Tongue (tissue), 2 donors: Measurements from ENCODE around the gene ZIM2. TPM values are rescaled to one million over a fixed set of nuclear protein-coding genes. Genes with fewer than 3 reads are reported as not detected.
A peak's percentile ranks its signal among the peaks of the same experiment; 100 is the strongest.
"Not testable (repeated sequence)": the region's sequence is repeated elsewhere in the genome, so short reads cannot be mapped to it uniquely, and the experiment has no call there.

Source experiments
- DNase-seq: peaks from one replicate; pipeline ENCODE4 v3.0.0-alpha.2; 2015
- total RNA-seq: library from RNA; depleted of rRNA; stranded (reverse); fragments of >200 nt; gene quantifications from one replicate; pipeline ENCODE4 v1.2.3, GENCODE V29; 2014

The ZIM2 gene
- 6.1 TPM for total RNA-seq

DNA sequence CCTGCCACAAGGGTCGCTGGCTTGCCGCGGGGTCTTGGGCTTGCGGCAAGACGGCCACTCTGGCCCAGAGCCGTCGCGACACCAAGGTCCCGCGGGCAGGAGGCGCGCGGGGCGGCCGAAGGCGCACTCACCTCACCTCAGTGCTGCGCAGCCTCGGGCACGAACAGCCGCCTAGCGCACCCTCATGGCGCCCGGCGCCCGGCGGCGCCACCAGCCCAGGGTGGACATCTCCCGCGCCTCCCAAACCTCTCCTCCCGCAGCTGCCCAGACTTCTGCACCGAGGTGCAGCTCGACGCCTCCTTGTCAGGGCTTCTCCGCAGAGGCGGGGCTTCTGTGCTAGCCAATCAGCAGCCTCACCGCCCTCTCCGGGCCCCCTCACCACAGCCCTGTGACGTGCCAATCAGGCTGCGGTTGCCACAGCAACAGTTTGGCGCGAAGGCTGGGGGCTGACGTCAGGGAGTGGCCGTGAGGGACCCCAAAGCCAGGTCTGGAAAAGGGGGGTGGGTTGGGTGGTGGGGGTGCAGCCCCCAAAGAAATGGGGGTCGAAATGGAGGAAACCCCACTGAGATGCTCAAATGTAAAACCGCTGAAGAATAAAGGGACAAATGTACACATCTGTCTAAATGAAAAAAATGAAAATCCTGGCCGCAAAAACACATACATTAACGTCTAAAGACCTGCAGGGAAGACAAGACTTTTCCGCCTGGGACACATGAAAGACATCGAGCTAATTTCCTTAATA lies at the start of gene ZIM2, which contains the start of gene PEG3:
Gene ZIM2, minus strand, starts transcription at position 276 of the 742 bp plus-strand sequence. CDS start 16,449 bp downstream, outside the sequence.
Gene PEG3, minus strand, starts transcription at position 276 of the 742 bp plus-strand sequence. CDS start 16,071 bp downstream, outside the sequence.
- peak; percentile 96 for DNase-seq

DNA sequence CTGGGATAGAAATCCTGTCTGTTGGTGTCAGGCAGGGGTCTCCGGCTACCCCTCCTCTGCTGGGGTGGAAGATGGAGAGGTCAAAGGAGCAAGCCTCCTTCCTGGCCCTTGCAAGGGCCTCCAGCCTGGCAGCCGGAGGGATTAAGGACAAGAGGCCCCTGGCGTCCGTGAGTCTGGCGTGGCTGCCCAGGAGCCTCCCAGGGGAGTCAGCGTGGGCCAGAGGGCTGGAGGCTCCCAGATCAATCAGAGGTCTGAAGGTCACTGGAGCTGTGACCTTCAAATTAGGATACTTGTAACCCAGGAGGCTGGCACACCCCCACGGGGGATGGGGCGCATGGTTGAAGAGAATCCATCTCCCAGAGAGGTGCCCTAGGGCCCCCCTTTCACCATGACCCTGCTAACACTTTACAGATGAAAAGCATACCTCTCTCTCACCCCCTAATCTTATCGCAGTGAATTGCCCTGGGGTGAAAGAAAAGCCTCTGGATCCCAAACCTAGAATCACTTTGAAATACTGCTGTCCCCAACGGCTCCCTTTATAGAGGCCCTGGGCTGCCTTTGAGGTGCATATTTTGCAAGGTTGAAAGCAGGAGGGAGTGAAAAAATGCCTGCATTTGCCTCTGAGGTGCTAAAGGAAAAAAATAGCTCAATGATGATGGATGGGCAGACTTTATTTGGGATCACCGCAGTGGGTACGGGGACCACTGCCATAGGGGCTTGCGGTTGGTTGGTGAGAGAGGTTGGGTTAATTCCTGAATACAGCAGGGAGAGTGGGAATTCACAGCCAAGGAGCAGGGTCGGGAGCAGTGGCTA lies 44.9 kb upstream of the ZIM2 start:
- no peak for DNase-seq

DNA sequence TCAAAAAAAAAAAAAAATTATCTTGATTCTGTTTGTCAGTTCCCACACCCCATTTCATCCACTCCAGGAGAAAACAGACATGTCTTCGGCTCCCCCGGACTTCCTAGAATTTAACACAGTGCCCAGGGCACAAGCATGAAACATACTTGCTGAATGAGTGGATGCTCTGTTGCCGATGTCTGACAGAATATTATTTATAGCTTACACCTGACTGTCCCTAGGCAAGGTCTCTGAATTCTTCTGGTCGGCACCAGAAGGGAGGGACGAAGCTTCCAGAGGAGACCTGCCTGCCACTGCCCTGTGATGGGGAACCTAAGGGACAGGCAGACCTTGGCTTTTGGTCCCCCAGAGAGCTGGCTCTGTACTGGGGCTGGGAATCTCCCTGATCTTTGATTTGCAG lies 43.9 kb upstream of the ZIM2 start:
- DNase-seq, result peak; percentile 54

DNA sequence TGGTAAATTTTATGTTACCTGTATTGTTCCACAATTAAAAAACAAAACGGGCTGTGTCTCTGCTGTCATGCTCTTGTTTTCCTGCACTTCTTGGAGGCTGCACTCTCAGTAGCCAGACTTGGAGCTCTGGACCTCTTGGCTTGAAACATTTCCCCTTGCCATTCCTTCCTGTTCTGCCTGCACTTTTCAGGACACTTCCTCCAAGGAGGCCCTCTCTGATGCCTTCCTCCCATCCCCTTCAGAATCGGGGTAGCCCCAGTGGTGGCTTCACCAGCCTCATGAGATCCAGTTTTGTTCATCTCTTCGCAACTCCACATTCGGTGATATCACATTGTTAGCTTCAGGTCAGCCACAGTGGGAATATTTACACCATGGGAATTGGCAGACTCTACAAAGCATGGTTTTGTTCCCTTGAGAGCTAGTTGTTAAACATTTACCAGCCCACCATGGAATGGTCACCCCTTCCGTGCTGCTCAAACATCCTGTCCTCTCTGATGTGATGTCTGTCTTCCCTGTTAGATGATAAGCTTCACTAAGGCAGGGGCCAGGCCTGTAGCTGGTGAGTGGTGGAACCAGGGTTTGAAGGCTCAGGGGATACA lies 40.2 kb upstream of the ZIM2 start:
- no peak for DNase-seq

DNA sequence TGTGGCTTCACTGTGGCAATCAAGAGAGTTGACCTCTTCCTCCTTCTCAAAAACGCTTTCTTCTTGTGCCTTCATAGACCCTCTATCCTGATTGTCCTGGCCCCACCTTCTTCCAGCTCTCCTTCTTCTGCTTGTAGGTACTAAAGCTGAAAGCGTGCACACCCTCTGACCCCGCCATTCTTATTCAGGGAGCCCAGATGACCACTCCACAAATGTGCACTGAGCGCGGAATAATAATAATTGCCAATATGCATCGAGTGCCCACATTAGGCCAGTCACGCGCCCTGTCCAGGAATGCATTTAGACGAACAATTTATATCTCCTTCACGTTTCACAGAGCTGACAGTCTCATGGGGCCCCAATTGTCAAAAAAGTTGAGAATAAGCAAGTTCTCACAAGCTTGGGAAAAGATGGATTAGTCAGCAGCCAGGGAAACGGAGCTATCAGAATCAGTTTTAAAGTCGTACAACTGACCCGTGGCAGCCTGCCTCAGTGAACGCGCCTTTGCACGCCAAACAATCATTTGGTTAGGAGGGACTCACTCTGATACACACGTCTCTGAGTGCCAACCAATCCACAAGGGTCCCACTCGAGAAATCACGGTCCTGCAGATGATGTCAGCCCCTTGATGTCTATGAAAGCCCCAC lies 36.7 kb upstream of the ZIM2 start:
- no peak for DNase-seq

DNA sequence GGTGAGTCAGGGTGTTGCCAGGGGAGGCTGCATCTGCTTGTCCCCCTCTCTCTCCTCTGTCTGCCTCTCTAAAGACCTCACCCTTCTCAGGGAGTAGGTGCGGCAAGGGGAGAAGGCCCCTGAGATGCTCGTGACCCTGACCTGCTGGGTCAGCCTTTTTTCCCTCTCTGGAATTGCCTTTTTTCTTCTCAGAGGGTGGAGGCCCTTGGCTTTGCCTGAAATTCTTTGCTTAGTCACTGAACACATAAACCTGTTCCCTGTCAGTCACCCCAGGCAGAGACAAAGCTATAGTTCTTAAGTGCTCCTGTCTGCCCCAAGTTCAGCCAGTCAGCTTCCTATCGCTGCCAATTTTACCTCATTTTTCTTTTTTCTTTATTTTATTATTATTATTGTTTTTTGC lies 35.2 kb upstream of the ZIM2 start:
- peak; percentile 54 for DNase-seq

DNA sequence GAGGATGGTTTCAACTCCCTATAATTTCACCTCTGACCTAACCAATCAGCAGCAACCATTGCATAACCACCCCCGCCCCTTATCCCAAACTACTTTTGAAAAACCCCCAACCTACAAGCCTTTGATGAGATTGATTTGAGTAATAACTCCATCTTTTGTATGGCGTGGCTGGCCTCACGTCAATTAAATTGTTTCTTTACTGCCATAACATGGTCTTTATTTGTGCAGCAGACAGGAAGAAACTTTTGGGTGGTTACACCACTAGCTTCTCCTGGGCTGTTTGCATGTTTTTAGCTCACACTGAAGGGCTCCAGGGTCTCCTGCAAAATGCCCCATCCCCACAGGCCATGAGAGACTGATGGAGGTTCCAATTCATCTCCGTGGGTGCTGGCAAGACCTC lies 34.0 kb upstream of the ZIM2 start:
- DNase-seq, result no peak

- DNase-seq, result no peak
Measured at GRCh38 chr19:56873493-56873892, 33.0 kb upstream of the ZIM2 start.

GRCh38 chr19:56869886-56870285 lies 29.4 kb upstream of the ZIM2 start:
- DNase-seq, result no peak

GRCh38 chr19:56868446-56868845 lies 27.9 kb upstream of the ZIM2 start:
- DNase-seq, result no peak

- DNase-seq, result peak; percentile 93
Measured at GRCh38 chr19:56866538-56866937, 26.0 kb upstream of the ZIM2 start.

GRCh38 chr19:56864443-56865125 lies 24.1 kb upstream of the ZIM2 start:
- DNase-seq, result no peak

DNA sequence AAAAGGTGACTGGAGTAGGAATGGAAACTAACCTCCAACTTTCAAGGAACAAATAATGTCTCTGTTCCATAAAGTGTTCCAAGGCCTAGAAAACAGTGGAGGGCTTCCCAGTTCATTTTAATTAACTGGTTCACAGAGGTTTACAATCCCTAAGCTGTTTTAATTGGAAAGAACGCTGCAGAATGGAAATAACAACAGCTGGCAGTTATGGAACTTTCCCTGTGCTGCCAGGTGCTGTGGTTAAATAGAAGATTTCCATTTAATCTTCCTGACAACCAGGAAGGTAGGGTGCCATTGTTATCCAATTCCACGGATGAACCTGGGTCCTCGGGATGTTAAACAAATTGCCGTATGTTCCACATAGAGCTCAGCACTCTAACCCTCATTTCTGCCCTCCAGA lies 22.2 kb upstream of the ZIM2 start:
- peak; percentile 32 for DNase-seq

DNA sequence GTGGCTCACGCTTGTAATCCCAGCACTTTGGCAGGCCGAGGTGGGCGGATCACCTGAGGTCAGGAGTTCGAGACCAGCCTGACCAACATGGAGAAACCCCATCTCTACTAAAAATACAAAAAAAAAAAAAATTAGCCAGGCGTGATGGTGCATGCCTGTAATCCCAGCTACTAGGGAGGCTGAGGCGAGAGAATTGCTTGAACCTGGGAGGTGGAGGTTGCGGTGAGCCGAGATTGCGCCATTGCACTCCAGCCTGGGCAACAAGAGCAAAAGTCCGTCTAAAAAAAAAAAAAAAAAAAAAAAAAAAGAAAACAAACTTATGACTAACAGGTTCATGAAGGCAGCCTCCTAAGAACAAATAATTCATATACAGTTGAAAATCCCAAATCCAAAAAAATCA lies 19.9 kb upstream of the ZIM2 start:
- DNase-seq, result not testable (repeated sequence)

GRCh38 chr19:56858026-56858425 lies 17.5 kb upstream of the ZIM2 start:
- DNase-seq, result no peak

- peak; percentile 37 for DNase-seq
Measured at GRCh38 chr19:56856822-56857221, 16.3 kb upstream of the ZIM2 start.

GRCh38 chr19:56852361-56852760 lies 11.8 kb upstream of the ZIM2 start:
- DNase-seq, result not testable (repeated sequence)

DNA sequence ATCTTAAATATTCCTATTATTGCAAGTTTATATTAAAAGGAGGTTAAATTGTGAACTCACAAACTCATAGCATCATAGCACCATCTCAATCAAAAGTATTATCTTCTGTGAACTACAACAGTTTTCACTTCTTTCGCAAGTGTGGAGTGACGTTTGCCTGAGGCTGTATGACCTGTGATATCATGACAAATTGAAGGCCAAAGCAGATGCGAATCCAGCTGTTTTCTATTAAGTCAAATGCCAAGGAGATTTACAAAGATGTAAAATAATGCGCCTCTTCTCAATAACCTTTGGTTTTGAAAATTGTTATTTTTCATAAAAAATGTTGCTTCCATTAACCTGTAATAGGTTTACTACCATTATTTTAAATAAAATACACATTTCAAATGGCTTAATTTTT lies 7.6 kb upstream of the ZIM2 start:
- peak; percentile 49 for DNase-seq

DNA sequence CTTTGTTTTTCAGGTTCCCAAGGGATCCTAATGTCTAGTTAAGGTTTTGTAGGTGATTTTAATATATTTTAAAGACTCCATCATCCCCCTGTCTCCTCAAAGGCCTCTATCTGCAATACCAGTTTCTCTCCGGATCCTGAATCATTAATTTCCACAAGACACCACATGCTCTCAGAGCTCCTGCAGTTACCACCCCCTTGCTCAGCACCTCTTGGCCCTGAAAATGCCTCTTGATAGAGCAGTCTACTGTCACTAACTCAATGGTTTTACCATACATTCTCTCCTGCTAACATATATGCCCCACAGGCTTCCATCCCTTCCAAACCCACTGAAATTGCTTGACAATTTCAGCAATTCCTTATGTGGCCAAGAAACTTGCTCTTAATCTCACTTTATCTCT lies 1.9 kb upstream of the ZIM2 start:
- no peak for DNase-seq

DNA sequence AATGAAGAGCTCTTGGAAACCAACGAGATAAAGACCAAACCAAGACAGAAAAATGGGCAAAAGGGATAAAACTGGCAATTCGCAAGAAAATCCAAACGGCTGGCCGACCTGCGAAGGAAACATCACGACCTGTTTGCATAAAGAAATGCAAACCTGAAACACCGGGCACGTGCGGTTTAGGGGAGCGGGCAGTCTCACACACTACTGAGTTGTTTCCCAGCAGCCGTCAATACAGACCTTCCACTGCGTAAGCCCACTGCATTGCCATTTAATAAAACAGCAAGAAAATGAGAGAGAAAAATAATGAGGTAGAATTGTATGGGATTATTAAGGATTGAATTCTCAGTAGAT lies 642 bp upstream of the ZIM2 start:
- peak; percentile 64 for DNase-seq

- peak; percentile 98 for DNase-seq
Measured at GRCh38 chr19:56839652-56840450, 675 bp downstream of the ZIM2 start.
